Measurements from ENCODE around the gene IDH1. TPM values are rescaled to one million over a fixed set of nuclear protein-coding genes. Genes with fewer than 3 reads are reported as not detected.

Gene IDH1
- total and polyA plus RNA-seq, 2 of the 8 experiments (the other 6 are each of a cell fraction or from before 2014, with no cell fraction given) = 174 to 398 TPM

GRCh38 chr2:208186465-208186864 is 68.4 kb downstream of the IDH1 start:
- no peak overlapping the region for H3K18ac ChIP-seq (ENCODE audit: extremely low read depth, low read length)
- FAIRE-seq = no peak
- no peak overlapping the region for H4K5ac ChIP-seq (ENCODE audit: insufficient read length, low read depth, low read length)
- TF ChIP-seq TCF12 (IDR thresholded peaks at IDR 0.05; ENCODE audit: low read depth, low read length) (no peak), CHD1 (IDR thresholded peaks at IDR 0.05; ENCODE audit: low read depth, low read length) (no peak), FOSL1 (IDR thresholded peaks at IDR 0.05; ENCODE audit: insufficient read depth, low read depth, low read length) (no peak), CHD2 (IDR thresholded peaks at IDR 0.05; ENCODE audit: low read length) (no peak), PHF8 (conservative IDR thresholded peaks at IDR 0.05; ENCODE audit: low read depth, low read length) (no peak), BACH1 (IDR thresholded peaks at IDR 0.05; ENCODE audit: low read length) (no peak), MAFK (IDR thresholded peaks at IDR 0.05; ENCODE audit: low read depth, low read length) (no peak), HDAC2 (IDR thresholded peaks at IDR 0.05; ENCODE audit: borderline replicate concordance in 1 of 2, low read depth in 2 of 2, low read length in 2 of 2) (no peak), CREB1 (IDR thresholded peaks at IDR 0.05) (no peak), RFX5 (IDR thresholded peaks at IDR 0.05; ENCODE audit: borderline replicate concordance, low read depth, low read length) (no peak), SP1 (IDR thresholded peaks at IDR 0.05; ENCODE audit: low read depth, low read length) (no peak)
- no peak overlapping the region for H3K9ac ChIP-seq (replicated peaks in 1 of 4; ENCODE audit: extremely low read depth in 1 of 4, low read depth in 3 of 4, low read length in 3 of 4)
- no peaks in the 10 kb centered on the region for H3K9me3 ChIP-seq (ENCODE audit: insufficient read depth in 2 of 2, low read depth in 1 of 2, low read length in 1 of 2)
- 65% methylated on average over 5 of the region's 5 CpGs; no CpG with 5 or more reads in 1 of the 2 experiments for WGBS, 2 experiments (ENCODE audit: extremely low coverage in 1 of 2, insufficient coverage in 1 of 2, insufficient read length in 1 of 2, insufficient replicate concordance in 2 of 2, low coverage in 1 of 2, low lambda C conversion rate in 2 of 2, missing lambda C conversion rate in 1 of 2)
- H2BK120ac ChIP-seq (replicated peaks; ENCODE audit: low read depth, low read length) = no peak overlapping the region
- H3K27ac ChIP-seq (ENCODE audit: low read depth, low read length) = no peak overlapping the region
- H3K27me3 ChIP-seq (replicated peaks in 1 of 4; ENCODE audit: control insufficient read depth in 3 of 4, extremely low read depth in 1 of 4, insufficient read depth in 3 of 4, low read length in 3 of 4) = no peaks in the 10 kb centered on the region
- no peak overlapping the region for H3K4me3 ChIP-seq (ENCODE audit: extremely low read depth in 1 of 4, insufficient read depth in 2 of 4, low read depth in 3 of 4, low read length in 4 of 4)
- no peaks in the 10 kb centered on the region for H4K20me1 ChIP-seq (replicated peaks in 1 of 2; ENCODE audit: control insufficient read depth in 1 of 2, insufficient read depth in 2 of 2, low read length in 2 of 2)
- H3K4me1 ChIP-seq (replicated peaks in 1 of 4; ENCODE audit: control insufficient read depth in 3 of 4, insufficient read depth in 4 of 4, low read length in 3 of 4) = peaks cover 3 to 14% (median 11%) of the 10 kb centered on the region in 4 experiments; a peak in 6 of 7 replicates
- H3K36me3 ChIP-seq (ENCODE audit: control insufficient read depth in 2 of 4, insufficient read depth in 4 of 4, low read length in 3 of 4) = no peaks in the 10 kb centered on the region
- no peak overlapping the region for H3K4ac ChIP-seq (replicated peaks; ENCODE audit: insufficient read length, low read depth, low read length)
- H3K79me1 ChIP-seq (ENCODE audit: low read depth, low read length) = no peaks in the 10 kb centered on the region
- no peak overlapping the region for H2BK12ac ChIP-seq (ENCODE audit: low read depth, low read length)
- H2BK5ac ChIP-seq (ENCODE audit: low read depth, low read length) = no peak overlapping the region
- no peak for DNase-seq (ENCODE audit: low read depth in 1 of 2, low spot score in 2 of 2)
- H2BK20ac ChIP-seq (ENCODE audit: low read length) = no peak overlapping the region
- no peak overlapping the region for H2AK5ac ChIP-seq (ENCODE audit: low read depth, low read length)
- no peak overlapping the region for H4K91ac ChIP-seq (replicated peaks; ENCODE audit: insufficient read length, low read length)
- H2AFZ ChIP-seq (ENCODE audit: low read length) = no peak overlapping the region
- no peak overlapping the region for H2BK15ac ChIP-seq (ENCODE audit: low read length)
- no peak overlapping the region for H3K14ac ChIP-seq (ENCODE audit: insufficient read length)
- no peak overlapping the region for H4K8ac ChIP-seq (ENCODE audit: extremely low read depth, insufficient read depth, low read length)
- no peaks in the 10 kb centered on the region for H3K79me2 ChIP-seq (ENCODE audit: control insufficient read depth in 1 of 2, insufficient read depth in 2 of 2, low read length in 2 of 2)
- H3K56ac ChIP-seq (replicated peaks; ENCODE audit: insufficient read length, low read depth, low read length) = no peak overlapping the region
- H3K4me2 ChIP-seq (ENCODE audit: insufficient read depth in 1 of 2, low read depth in 2 of 2, low read length in 2 of 2) = no peak overlapping the region
- CTCF ChIA-PET (ENCODE audit: partially characterized antibody) = interaction anchor here (1.6 to 5.9 kb wide), 2 partner anchors 11 to 85 kb away, joined by 4 to 43 read pairs; no protein-coding TSS in a partner anchor
- POLR2A ChIA-PET (ENCODE audit: partially characterized antibody) = interaction anchor here (0.6 to 0.9 kb wide), 2 partner anchors 62 to 68 kb away, joined by 3 to 4 read pairs; partner anchors contain the start of gene IDH1
- H3K23ac ChIP-seq (ENCODE audit: insufficient read length) = no peak overlapping the region
- no peaks in the 10 kb centered on the region; the same call in 1 of the 2 replicates for H3K23me2 ChIP-seq (ENCODE audit: low read depth, low read length)

All from H1 (cell line).